Stomach (tissue), 4 donors: ENCODE results near the gene C16orf96.

Experiments used
- CTCF ChIP-seq, 7 experiments: fragments of 450-650 bp in 4 of 7; fragments of 200-600 bp in 3 of 7; sonication (generic) in 3 of 7; IDR thresholded peaks; one replicate each; pipeline ENCODE4 v1.5.1; 2016 to 2019; ENCODE audit warnings: antibody characterized with exemption in 7 of 7, control low read depth in 2 of 7, mild to moderate bottlenecking in 1 of 7
- EP300 ChIP-seq: sonication (generic); formaldehyde crosslinking; IDR thresholded peaks from one replicate; pipeline ENCODE4 v1.6.1; 2017; ENCODE audit warnings: antibody characterized with exemption
- POLR2A ChIP-seq, 4 donors: fragments of 450-650 bp; IDR thresholded peaks; one replicate each; pipeline ENCODE4 v1.6.1; 2016; ENCODE audit warnings: antibody characterized with exemption in 4 of 4, control low read depth in 2 of 4, mild to moderate bottlenecking in 1 of 4, moderate library complexity in 1 of 4
- POLR2AphosphoS5 ChIP-seq, 3 donors: sonication (generic); formaldehyde crosslinking; IDR thresholded peaks; one replicate each; pipeline ENCODE4 v1.6.1; 2016; ENCODE audit warnings: antibody characterized with exemption in 3 of 3

GRCh38 chr16:4599037-4599436 is 42.9 kb downstream of the C16orf96 start:
- no peak for TF ChIP-seq CTCF (IDR thresholded peaks at IDR 0.05)
- no peak for TF ChIP-seq POLR2AphosphoS5 (IDR thresholded peaks at IDR 0.05)
- TF ChIP-seq POLR2A (IDR thresholded peaks at IDR 0.05): no peak
- no peak for TF ChIP-seq EP300
